HG02798 (cell line): ENCODE data around the gene SSX7.
"Not testable (repeated sequence)": the region's sequence is repeated elsewhere in the genome, so short reads cannot be mapped to it uniquely, and the experiment has no call there.

Experiments
- ATAC-seq: cut with Tn5 transposase; IDR thresholded peaks from one replicate; pipeline ENCODE4 v1.9.1; 2021; ENCODE audit warnings: mild to moderate bottlenecking; ENCODE audit not compliant: unreplicated experiment, poor library complexity

The SSX7 gene, protein sequence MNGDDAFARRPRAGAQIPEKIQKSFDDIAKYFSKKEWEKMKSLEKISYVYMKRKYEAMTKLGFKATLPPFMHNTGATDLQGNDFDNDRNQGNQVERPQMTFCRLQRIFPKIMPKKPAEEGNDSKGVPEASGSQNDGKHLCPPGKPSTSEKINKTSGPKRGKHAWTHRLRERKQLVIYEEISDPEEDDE

DNA sequence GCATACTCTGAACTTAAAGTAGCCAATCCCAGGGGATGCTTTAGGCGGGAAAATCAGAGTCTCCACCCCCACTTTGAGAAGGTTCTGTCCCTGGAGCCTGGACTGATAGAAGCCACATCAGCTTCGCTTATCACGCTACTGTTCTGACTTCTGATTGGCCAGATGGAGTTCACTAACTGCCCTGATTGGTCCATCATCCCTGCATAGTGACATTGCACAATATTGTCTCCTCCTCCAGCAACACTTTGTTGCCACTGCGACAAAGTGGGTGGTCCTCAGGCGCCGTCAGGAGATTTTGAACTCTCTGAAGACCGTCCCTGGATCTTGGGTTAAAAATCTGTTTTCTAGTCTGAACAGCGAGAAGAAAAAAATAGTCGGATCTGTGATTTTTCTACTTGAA lies at the start of gene SSX7:
Gene SSX7, minus strand, starts transcription at position 101 of the 400 bp plus-strand sequence. CDS start 1,428 bp downstream, outside the sequence.
- ATAC-seq = not testable (repeated sequence)

DNA sequence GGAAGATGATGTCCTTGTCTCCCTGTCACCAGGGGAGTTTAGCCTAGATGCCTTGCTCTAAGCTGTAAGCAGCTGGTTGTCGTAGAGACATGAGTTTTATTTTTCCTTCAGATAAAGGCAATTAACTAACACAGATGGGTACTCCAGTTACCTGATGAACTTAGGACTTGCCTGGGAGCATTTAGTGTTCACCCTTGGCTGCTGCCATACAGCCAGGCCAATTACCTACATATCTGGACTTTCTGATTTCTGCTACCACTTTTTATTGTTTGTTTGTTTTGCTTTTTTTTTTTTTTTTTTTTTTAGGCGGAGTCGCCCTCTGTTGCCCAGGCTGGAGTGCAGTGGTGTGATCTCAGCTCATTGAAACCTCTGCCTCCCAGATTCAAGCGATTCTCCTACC lies 37.3 kb upstream of the SSX7 start:
- ATAC-seq = not testable (repeated sequence)

DNA sequence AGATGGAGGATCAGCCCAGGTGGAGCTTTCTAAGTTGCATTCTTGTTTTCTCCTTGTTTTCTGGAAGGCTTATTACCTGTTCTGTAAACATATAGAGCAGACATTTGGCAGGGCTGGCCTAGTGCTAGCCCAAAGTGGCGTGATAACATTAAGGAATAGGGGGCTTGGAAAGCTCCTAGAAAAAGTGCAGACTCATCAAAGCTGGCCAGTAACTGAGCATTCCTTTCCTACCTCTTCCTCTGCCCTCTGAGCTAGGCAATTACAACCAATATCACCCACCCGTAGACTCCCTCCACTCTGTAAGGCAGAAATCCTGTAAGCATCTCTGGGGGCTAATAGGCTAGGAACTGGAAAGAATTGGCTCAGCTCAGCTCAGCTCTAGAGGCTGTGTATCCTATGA lies 7.5 kb upstream of the SSX7 start:
- not testable (repeated sequence) for ATAC-seq

DNA sequence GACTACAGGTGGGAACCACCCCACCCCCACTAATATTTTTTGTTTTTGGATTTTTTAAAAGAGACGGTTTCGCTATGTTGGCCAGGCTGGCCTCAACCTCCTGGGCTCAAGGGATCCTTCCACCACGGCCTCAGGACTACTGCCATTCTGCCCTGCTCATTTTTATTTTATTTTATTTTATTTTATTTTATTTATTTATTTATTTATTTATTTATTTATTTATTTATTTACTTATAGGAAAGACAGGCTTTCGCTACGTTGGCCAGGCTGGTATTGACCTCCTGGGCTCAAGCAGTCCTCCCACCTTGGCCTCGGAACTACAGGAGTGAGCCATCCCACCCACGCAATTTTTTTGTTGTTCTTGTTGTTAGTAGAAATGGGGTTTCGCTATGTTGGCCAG lies 775 bp upstream of the SSX7 start:
- ATAC-seq = not testable (repeated sequence)

DNA sequence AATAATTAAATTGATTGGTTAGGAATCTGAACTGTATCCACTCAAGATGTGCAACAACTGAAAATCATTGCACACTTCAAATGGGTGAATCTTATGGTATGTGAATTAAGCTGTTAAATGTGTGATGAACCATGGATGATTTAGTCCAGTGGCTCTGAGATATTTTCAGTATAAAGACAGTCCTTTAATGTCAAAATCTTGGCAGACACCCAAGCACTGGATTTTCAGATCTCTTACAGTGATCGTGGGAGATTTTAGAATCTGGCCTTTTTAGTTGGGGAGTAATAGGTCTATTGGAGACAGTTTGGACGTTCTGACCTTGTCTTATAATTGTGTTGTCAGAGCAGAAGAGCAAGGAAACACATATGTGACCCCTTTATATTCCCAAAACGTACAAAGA lies 4.0 kb downstream of the SSX7 start:
- ATAC-seq = not testable (repeated sequence)

DNA sequence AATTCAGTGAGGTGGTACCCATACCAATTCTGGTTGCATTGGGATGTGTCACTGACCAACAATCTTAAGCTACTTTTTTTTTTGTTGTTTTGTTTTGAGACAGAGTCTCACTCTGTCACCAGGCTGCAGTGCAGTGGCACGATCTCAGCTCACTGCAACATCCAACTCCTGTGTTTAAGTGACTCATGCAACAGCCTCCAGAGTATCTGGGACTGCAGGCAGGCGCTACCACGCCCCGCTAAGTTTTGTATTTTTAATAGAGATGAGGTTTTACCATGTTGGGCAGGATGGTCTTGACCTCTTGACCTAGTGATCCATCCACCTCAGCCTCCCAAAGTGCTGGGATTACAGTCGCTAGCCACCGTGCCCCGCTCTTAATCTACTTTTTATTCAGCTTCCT lies 5.7 kb downstream of the SSX7 start:
- not testable (repeated sequence) for ATAC-seq

DNA sequence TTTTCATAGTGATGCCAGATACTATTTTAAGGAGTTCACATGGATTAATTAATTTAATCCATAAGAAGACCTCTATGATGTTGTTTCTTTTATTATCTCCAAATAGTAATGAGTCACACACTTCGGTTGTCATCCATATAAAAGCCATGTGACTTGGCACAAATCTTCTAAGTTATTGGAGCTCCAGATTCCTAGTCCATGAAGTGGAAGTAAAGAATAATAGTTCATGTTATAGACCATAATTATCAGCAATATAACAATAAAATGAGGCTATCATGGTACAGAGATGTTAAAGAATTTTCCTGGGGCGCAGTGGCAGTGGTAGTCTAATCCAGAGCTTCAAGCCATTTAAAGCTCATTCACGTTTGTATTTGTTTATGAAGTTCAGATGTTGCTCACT lies 26.2 kb downstream of the SSX7 start:
- ATAC-seq = not testable (repeated sequence)

DNA sequence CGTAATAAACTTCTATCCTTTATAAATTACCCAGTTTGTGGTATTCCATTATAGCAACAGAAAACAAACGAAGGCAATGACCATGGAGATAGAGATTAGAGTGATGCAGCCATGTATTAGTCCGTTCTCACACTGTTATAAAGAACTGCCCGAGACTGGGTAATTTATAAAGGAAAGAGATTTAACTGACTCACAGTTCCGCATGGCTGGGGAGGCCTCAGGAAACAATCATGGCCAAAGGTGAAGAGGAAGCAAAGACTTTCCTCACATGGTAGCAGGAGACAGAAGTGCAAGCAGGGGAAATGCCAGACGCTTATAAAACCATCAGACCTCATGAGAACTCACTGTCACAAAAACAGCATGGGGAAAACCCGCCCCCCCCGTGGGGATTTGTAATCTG lies 34.0 kb downstream of the SSX7 start:
- not testable (repeated sequence) for ATAC-seq

DNA sequence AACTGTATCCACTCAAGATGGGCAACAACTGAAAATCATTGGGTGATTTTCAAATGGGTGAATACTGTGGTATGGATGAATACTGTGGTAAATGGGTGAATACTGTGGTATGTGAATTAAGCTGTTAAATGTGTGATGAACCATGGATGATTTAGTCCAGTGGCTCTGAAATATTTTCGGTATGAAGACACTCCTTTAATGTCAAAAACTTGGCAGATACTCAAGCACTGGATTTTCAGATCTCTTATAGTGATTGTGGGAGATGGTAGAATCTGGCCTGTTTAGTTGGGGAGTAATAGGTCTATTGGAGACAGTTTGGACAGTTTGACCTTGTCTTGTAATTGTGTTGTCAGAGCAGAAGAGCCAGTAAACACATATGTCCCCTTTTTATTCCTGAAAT lies 45.7 kb downstream of the SSX7 start:
- ATAC-seq = no peak

DNA sequence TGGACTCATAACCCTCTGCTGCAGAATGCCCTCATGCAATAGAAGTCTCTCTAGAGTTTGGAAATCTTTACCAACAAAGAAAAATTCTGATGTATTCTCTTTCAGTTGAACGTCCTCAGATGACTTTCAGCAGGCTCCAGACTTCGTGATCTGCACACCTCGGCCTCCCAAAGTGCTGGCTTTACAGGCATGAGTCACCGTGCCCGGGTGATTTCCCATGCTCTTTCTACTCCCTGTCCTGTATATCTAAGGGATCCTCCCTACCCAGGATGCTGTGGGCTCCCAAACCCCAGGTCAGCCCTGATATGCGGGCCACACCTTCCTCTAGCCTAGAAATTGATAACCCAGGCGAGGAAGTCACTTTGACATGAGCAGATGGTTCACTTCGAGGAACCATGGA lies 51.5 kb downstream of the SSX7 start:
- not testable (repeated sequence) for ATAC-seq

DNA sequence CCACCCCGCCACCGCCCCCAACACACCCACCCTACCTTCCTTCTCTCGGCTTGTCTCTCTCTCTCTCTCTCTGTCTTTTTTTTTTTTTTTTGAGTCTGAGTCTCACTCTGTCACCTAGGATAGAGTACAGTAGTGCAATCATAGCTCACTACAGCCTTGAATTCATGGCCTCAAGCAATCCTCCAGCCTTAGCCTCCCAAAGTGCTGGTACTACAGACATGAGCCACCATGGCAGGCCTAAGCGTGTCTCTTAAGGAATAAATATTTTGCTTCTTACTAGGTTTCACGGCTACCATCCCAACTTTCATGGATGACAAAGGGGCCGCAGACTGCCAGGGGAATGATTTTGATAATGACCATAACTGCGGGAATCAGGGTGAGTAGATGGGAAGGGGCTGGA lies 55.8 kb downstream of the SSX7 start:
- ATAC-seq = no peak

DNA sequence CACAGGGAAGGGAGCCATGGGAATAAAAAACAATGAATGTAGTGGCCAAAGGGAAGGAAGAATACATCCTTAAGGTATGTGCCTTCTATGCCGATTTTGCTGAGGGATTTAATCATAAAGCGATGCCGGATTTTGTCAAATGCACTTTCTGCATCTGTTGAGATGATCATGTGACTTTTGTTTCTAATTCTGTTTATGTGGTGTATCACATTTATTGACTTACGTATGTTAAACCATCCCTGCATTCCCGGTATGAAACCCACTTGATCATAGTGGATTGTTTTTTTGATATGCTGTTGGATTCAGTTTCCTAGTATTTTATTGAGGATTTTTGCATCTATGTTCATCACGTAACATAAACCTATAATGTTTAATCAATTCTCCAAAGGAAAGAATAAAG lies 60.0 kb downstream of the SSX7 start:
- no peak for ATAC-seq
